Measurements from ENCODE around the gene PDE11A.

- TF ChIP-seq, protein P1, sequence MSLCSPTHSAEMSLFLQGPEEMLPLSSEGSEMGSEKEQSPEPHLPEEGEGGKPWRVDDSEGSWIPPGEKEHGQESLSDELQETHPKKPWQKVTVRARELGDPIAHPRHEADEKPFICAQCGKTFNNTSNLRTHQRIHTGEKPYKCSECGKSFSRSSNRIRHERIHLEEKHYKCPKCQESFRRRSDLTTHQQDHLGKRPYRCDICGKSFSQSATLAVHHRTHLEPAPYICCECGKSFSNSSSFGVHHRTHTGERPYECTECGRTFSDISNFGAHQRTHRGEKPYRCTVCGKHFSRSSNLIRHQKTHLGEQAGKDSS (CRISPR knock-in tag; IDR thresholded peaks at IDR 0.05; ENCODE audit: borderline replicate concordance, low read depth), result no peak
- TF ChIP-seq ATF3 (CRISPR knock-in tag; IDR thresholded peaks at IDR 0.05) (no peak), TCF7 (IDR thresholded peaks at IDR 0.05; ENCODE audit: low read depth) (no peak), KDM1A (CRISPR knock-in tag; IDR thresholded peaks at IDR 0.05) (no peak), ZBTB4 (CRISPR knock-in tag; IDR thresholded peaks at IDR 0.05; ENCODE audit: borderline replicate concordance) (no peak), CHCHD3 (CRISPR knock-in tag; IDR thresholded peaks at IDR 0.05) (no peak), KLF12 (CRISPR knock-in tag; IDR thresholded peaks at IDR 0.05; ENCODE audit: borderline replicate concordance) (no peak), ZNF276 (CRISPR knock-in tag; IDR thresholded peaks at IDR 0.05; ENCODE audit: low read depth) (no peak), PCBP2 (optimal IDR thresholded peaks at IDR 0.05; ENCODE audit: low read depth, low read length, poor library complexity, severe bottlenecking) (no peak), ZNF431 (CRISPR knock-in tag; IDR thresholded peaks at IDR 0.05; ENCODE audit: borderline replicate concordance, low read depth) (no peak), CCDC6 (CRISPR knock-in tag; IDR thresholded peaks at IDR 0.05) (no peak), CBX5 (CRISPR knock-in tag; IDR thresholded peaks at IDR 0.05; ENCODE audit: borderline replicate concordance) (no peak)
- TF ChIP-seq, protein P2, sequence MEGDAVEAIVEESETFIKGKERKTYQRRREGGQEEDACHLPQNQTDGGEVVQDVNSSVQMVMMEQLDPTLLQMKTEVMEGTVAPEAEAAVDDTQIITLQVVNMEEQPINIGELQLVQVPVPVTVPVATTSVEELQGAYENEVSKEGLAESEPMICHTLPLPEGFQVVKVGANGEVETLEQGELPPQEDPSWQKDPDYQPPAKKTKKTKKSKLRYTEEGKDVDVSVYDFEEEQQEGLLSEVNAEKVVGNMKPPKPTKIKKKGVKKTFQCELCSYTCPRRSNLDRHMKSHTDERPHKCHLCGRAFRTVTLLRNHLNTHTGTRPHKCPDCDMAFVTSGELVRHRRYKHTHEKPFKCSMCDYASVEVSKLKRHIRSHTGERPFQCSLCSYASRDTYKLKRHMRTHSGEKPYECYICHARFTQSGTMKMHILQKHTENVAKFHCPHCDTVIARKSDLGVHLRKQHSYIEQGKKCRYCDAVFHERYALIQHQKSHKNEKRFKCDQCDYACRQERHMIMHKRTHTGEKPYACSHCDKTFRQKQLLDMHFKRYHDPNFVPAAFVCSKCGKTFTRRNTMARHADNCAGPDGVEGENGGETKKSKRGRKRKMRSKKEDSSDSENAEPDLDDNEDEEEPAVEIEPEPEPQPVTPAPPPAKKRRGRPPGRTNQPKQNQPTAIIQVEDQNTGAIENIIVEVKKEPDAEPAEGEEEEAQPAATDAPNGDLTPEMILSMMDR (CRISPR knock-in tag; IDR thresholded peaks at IDR 0.05), result no peak
These were observed 411.8 kb downstream of the PDE11A start for GRCh38 chr2:177660742-177661141.
